Medulla oblongata (tissue), 1 donor: ENCODE measurements around the gene SERPINA9.
"Not testable (repeated sequence)": the region's sequence is repeated elsewhere in the genome, so short reads cannot be mapped to it uniquely, and the experiment has no call there.

Experiments
- DNase-seq: peaks from one replicate; pipeline ENCODE4 v3.0.0-alpha.2; 2015; ENCODE audit errors: extremely low spot score

The SERPINA9 gene

GRCh38 chr14:94426526-94426925, 49.5 kb downstream of the SERPINA9 start:
- DNase-seq: no peak

GRCh38 chr14:94424371-94424770, 51.6 kb downstream of the SERPINA9 start:
- DNase-seq: no peak

GRCh38 chr14:94423453-94424056, 52.4 kb downstream of the SERPINA9 start:
- peak; percentile 80 for DNase-seq

GRCh38 chr14:94421316-94421715, 54.7 kb downstream of the SERPINA9 start:
- DNase-seq: no peak

- not testable (repeated sequence) for DNase-seq
These were observed 58.3 kb downstream of the SERPINA9 start for GRCh38 chr14:94417497-94418205.
